H1 (cell line): Measurements from ENCODE around the gene FYTTD1. TPM values are rescaled to one million over a fixed set of nuclear protein-coding genes. Genes with fewer than 3 reads are reported as not detected.

Experiments used
- polyA plus RNA-seq, 7 experiments: library from polyadenylated mRNA; depleted of rRNA in 3 of 7; stranded (reverse) in 5 of 7; unstranded in 2 of 7; fragments of >200 nt in 5 of 7; fragments of 200-250 nt in 2 of 7; gene quantifications; 1 replicate in 5 of 7; 2 replicates in 1 of 7; 4 replicates in 1 of 7; pipeline versions ENCODE4 v1.2.1 to v1.2.3, GENCODE V29; 2011 to 2013; ENCODE audit warnings: missing spikeins in 2 of 7, mixed read lengths in 2 of 7
- total RNA-seq: library from RNA; stranded (reverse); fragmentation: NEBNext Ultra II Directional; extraction: Animal tissue kit (Norgen Biotek cat#: 25700); gene quantifications from 2 replicates; pipeline ENCODE4 v1.2.1, GENCODE V29; 2021
- TF ChIP-seq, protein P1 (sequence below): fragments of 300-600 bp; sonication (generic); IDR thresholded peaks from 2 replicates; pipeline ENCODE4 v1.7.1; 2012; ENCODE audit warnings: low read length, moderate library complexity, mild to moderate bottlenecking, inconsistent platforms; ENCODE audit not compliant: insufficient replicate concordance

Gene FYTTD1
- total and polyA plus RNA-seq, 2 of the 8 experiments (the other 6 are each of a cell fraction or from before 2014, with no cell fraction given) = 3.1 to 24.4 TPM

DNA sequence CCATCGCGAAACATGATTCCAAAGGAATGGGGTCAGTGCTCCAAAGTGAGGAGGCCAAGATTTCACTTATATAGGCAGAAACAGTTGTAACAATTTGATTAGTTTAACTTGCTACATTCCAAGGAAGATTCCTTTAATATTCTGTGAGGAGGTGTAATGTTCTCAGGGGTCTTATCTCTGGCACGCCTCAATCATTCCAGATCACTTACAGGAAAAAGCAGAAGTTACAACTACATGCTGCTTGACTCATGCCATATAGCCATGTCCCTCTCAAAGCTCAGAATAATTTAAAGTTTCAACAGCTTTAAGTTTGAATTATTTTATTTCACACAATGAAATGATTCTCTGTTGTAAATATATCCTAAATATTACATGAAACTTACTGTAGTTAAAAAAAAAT lies 3.5 kb upstream of the FYTTD1 start (continued):
- TF ChIP-seq, protein P1, sequence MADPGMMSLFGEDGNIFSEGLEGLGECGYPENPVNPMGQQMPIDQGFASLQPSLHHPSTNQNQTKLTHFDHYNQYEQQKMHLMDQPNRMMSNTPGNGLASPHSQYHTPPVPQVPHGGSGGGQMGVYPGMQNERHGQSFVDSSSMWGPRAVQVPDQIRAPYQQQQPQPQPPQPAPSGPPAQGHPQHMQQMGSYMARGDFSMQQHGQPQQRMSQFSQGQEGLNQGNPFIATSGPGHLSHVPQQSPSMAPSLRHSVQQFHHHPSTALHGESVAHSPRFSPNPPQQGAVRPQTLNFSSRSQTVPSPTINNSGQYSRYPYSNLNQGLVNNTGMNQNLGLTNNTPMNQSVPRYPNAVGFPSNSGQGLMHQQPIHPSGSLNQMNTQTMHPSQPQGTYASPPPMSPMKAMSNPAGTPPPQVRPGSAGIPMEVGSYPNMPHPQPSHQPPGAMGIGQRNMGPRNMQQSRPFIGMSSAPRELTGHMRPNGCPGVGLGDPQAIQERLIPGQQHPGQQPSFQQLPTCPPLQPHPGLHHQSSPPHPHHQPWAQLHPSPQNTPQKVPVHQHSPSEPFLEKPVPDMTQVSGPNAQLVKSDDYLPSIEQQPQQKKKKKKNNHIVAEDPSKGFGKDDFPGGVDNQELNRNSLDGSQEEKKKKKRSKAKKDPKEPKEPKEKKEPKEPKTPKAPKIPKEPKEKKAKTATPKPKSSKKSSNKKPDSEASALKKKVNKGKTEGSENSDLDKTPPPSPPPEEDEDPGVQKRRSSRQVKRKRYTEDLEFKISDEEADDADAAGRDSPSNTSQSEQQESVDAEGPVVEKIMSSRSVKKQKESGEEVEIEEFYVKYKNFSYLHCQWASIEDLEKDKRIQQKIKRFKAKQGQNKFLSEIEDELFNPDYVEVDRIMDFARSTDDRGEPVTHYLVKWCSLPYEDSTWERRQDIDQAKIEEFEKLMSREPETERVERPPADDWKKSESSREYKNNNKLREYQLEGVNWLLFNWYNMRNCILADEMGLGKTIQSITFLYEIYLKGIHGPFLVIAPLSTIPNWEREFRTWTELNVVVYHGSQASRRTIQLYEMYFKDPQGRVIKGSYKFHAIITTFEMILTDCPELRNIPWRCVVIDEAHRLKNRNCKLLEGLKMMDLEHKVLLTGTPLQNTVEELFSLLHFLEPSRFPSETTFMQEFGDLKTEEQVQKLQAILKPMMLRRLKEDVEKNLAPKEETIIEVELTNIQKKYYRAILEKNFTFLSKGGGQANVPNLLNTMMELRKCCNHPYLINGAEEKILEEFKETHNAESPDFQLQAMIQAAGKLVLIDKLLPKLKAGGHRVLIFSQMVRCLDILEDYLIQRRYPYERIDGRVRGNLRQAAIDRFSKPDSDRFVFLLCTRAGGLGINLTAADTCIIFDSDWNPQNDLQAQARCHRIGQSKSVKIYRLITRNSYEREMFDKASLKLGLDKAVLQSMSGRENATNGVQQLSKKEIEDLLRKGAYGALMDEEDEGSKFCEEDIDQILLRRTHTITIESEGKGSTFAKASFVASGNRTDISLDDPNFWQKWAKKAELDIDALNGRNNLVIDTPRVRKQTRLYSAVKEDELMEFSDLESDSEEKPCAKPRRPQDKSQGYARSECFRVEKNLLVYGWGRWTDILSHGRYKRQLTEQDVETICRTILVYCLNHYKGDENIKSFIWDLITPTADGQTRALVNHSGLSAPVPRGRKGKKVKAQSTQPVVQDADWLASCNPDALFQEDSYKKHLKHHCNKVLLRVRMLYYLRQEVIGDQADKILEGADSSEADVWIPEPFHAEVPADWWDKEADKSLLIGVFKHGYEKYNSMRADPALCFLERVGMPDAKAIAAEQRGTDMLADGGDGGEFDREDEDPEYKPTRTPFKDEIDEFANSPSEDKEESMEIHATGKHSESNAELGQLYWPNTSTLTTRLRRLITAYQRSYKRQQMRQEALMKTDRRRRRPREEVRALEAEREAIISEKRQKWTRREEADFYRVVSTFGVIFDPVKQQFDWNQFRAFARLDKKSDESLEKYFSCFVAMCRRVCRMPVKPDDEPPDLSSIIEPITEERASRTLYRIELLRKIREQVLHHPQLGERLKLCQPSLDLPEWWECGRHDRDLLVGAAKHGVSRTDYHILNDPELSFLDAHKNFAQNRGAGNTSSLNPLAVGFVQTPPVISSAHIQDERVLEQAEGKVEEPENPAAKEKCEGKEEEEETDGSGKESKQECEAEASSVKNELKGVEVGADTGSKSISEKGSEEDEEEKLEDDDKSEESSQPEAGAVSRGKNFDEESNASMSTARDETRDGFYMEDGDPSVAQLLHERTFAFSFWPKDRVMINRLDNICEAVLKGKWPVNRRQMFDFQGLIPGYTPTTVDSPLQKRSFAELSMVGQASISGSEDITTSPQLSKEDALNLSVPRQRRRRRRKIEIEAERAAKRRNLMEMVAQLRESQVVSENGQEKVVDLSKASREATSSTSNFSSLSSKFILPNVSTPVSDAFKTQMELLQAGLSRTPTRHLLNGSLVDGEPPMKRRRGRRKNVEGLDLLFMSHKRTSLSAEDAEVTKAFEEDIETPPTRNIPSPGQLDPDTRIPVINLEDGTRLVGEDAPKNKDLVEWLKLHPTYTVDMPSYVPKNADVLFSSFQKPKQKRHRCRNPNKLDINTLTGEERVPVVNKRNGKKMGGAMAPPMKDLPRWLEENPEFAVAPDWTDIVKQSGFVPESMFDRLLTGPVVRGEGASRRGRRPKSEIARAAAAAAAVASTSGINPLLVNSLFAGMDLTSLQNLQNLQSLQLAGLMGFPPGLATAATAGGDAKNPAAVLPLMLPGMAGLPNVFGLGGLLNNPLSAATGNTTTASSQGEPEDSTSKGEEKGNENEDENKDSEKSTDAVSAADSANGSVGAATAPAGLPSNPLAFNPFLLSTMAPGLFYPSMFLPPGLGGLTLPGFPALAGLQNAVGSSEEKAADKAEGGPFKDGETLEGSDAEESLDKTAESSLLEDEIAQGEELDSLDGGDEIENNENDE = no peak
